HG03378 (cell line): ENCODE measurements around the gene TSPAN4.

Experiments
- ATAC-seq: cut with Tn5 transposase; IDR thresholded peaks from one replicate; pipeline ENCODE4 v1.9.1; 2021; ENCODE audit warnings: mild to moderate bottlenecking, moderate library complexity; ENCODE audit not compliant: unreplicated experiment

Gene TSPAN4

GRCh38 chr11:883527-883926 is 40.9 kb downstream of the TSPAN4 start:
- ATAC-seq: no peak

- ATAC-seq: no peak
These were observed 42.0 kb downstream of the TSPAN4 start for GRCh38 chr11:884578-885070.

DNA sequence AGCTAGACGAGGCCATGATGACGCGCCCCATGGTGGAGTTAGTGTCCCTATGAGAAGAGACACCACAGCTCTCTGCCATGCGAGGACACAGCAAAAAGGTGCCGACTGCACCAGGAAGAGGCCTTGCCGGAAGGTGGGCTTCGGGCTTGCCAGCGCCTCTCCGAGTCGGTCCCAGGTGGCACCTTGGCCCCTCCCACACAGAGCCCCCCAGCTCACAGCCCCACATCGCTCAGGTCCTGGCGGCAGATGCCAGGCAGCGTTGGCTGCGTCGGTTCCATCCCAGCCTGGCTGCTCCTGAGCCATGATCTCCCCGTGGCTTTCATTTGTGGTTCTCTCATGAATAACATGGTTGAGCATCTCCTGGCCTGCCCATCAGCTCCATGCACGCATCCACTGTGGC is 43.9 kb downstream of the TSPAN4 start:
- ATAC-seq: no peak

DNA sequence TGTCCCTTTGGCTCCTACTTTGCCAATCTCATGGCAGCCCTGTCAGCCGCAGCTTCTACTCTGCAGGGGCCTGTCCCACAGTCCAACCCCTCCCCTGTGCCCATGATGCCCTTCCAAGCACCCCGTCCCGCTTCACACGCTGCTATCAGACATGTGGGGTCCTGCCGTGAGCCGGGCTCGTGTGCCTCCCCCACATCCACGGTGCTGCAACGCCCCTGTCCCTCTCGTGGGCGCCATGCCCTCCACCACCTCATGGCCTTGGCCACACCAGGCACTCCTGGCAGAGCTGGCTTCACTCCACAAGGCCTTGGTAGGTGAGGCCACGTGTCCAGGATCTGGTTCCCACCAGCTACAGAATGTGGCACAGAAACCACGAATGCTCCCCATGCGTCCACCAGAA is 44.9 kb downstream of the TSPAN4 start:
- no peak for ATAC-seq

DNA sequence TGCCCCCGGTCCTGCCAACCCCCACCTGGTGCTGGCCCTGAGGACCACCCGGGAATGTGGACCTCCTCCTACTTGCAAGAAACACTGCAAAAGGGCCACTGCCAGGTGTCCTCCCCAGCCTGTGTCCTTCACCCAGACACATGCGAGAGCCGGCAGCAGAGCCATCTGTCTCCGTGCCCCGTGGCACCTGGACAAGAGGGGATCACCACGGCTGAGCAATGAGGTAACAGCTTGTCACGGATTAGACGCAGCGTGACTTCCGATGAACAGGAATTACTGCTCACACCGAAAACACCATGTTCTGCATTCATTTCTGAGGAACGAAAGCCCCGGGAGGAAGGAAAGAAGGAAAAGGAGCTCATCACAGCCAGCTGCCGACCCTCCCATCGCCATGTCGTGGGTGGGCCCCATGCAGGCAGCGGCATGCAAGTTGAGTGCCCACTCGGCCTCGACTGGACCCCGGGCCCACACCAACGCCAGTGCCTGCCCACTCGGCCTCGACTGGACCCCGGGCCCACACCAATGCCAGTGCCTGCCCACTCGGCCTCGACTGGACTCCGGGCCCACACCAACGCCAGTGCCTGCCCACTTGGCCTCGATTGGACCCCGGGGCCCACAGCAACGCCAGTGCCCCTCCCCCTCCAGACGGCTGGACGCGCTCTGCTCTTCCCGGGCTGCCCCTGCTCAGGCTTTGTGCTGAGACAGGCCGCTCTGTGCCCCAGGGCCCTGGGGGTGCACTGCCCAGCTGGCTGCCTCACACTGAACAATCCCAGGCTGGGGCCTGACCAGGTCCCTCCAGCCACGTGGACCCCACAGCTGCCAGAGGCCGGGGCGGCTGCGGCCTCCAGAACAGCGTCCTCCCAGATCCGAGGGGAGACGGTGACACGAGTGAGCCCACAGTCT is 45.9 kb downstream of the TSPAN4 start:
- ATAC-seq: no peak

- no peak for ATAC-seq
These were observed 46.6 kb downstream of the TSPAN4 start for GRCh38 chr11:889257-889656.

GRCh38 chr11:889687-890475 is 47.2 kb downstream of the TSPAN4 start:
- no peak for ATAC-seq

GRCh38 chr11:890794-891540 is 48.3 kb downstream of the TSPAN4 start:
- no peak for ATAC-seq

- no peak for ATAC-seq
These were observed 50.5 kb downstream of the TSPAN4 start for GRCh38 chr11:893008-893654.

DNA sequence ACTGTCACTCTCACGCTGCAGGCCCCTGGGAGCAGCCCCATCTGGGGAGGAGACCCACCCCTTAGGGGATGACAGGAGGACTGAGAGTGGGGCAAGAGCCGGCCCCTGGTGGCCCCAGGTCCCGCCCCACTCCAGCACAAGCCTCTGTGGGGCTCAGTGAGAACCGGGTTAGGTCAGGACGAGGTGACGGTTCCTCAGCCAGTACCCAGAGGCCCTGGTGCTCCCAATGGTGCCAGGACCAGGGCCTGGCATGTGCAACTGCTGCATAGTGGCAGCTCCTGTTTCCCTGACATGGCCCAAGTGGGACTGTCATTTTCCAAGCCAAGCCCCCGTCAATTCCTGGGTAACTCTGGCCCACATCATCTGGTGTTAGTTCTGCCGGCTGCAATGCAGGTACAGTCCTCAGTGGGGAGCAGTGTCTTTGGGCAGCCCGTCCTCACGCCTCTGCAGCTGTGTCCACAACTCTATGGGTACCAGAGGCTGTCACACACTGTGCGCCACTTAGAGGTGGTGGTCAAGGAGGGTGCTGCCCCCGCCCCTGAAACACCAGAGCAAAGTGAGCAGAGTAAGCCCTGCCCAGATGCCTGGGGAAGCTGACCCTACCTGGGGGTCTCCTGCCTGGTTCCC is 52.0 kb downstream of the TSPAN4 start:
- ATAC-seq: no peak

DNA sequence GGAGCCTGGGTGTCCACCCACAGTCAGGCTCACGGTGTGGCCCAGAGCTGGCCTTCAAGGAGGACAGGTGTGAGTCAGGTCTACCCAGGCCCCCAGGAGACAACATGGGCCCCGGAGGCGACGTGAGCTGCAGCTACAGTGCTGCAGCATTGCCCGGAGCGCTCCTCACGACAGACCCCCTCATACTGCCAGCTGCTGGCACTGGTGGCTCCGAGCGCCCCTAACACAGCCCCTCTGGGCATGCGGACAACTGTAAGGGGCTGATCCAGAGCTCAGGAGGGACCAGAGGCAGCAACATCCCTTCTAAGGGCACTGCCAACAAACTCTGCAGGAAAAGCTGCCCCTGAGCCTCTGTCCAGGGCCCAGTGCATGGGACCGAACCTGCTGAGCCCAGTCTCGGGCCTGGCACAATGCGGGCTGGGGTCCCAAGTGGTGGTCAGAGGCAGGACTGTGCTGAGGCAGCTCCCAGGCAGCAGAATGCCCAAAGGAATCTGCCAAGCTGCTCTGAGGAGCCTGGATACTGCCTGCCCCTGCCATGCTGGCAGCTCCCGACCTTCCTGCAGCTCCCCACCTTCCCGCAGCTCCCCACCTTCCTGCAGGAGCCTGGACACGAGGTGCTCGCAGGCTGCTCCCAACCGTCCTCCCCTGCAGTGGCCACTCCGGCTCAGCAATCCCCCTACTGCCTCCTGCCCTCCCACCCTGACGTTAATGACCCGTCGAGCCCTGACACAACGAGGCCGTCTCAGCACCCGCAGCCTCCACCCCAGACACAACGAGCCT is 52.9 kb downstream of the TSPAN4 start:
- ATAC-seq: no peak

DNA sequence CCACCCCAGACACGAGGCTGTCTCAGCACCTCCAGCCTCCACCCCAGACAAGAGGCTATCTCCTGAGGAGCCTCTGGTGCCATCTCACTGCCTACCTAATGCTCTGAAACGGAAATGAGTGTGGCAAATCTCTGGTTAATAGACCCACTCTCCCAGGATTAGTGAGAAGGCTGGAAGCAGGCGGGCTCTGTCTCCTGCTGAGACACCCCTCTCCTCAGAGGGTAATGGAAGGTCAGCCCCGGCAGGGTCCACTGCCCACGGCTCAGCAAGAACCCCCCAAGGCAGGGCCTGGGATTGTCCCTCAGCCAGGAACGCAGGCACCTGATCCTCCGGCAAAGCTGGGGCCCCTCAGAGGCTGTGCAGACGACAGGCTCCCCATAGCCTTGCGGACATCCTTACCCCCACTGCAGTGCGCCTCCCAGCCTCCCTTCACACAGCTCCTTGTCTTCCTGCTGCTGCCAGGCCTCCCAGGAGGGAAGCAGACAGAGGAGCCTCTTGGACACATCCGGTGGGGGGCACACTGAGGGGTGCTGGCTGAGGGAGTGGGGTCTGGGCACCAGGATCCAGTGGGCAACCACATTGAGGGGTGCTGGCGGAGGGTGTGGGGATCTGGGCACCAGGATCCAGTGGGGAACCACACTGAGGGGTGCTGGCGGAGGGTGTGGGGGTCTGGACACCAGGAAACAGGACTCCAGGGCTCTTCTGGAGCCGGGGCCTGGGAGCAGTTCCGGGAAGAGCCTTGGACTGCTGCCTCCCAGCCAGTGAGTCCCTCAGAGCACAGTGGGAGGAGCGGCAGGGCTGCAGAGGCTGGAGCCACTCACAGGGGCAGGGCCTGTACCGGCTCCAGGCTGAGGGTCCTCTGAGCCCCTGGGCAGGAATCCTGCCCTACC is 54.8 kb downstream of the TSPAN4 start:
- no peak for ATAC-seq

DNA sequence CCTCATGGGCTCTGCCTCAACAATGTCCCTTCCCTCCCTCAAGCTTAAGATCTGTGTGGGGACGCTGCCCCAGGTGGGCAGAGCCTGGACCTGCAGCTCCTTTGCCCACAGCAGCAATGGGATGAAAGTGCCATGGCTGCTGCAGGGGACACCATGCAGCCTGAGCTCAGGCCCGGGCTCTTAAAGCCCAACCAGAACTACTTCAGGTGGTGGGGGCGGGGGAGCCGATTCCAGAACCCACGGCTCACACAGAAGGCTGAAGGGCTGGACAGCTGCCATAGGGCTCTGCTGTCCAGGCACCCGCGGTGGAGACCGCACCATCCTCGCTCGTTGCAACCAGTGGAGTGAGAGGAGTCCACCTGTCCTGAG is 55.5 kb downstream of the TSPAN4 start:
- no peak for ATAC-seq

- ATAC-seq: no peak
These were observed 56.0 kb downstream of the TSPAN4 start for GRCh38 chr11:898540-899190.

DNA sequence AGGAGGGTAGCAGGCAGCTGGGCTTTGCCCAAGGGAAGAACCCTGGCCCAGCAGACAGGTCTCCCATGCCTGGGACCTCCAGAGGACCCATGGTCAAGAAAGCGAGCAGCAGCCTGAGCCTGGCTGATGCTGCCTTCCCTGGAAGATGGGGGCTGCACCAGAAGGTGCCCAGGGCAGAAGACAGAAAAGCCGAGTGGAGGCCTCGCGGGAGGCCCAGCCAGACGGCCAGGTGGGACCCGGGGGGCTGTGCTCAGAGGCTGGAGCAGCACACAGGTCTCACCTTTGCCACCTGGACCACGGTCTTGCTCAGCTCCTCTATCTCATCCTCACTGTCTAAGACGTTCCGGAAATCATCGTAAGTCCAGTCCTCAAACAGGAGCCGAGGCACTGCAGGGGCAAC is 57.1 kb downstream of the TSPAN4 start:
- no peak for ATAC-seq

GRCh38 chr11:900545-900944 is 57.9 kb downstream of the TSPAN4 start:
- no peak for ATAC-seq

GRCh38 chr11:901452-902061 is 58.9 kb downstream of the TSPAN4 start:
- no peak for ATAC-seq

GRCh38 chr11:904380-904779 is 61.7 kb downstream of the TSPAN4 start:
- no peak for ATAC-seq
